WTC11 (cell line): Measurements from ENCODE around the gene SNX18. TPM values are rescaled to one million over a fixed set of nuclear protein-coding genes. Genes with fewer than 3 reads are reported as not detected.

Source experiments
- ATAC-seq: fragments of 200-7000 bp; cut with Tn5 transposase; 2 replicates; pipeline ENCODE4 v1.10.0; 2021; ENCODE audit warnings: mild to moderate bottlenecking, moderate library complexity
- CTCF ChIA-PET: fragments of 300-600 bp; sonication (Branson Sonifier 250); formaldehyde crosslinking; loops from one replicate; lab custom pipeline; 2021; ENCODE audit warnings: antibody characterized with exemption; lab: Charles Lee
- POLR2A ChIA-PET: fragments of 350-600 bp; sonication (Branson Sonifier 250); formaldehyde crosslinking; loops from one replicate; lab custom pipeline; 2021; ENCODE audit warnings: antibody characterized with exemption; lab: Charles Lee
- DNase-seq: peaks from one replicate; pipeline ENCODE4 v3.0.0; 2021; ENCODE audit warnings: low spot score
- H3K27ac Mint-ChIP-seq: 2 replicates; pipeline ENCODE4 v1.8.0; 2021; ENCODE audit warnings: mixed read lengths
- H3K27me3 Mint-ChIP-seq: 2 replicates; pipeline ENCODE4 v1.8.0; 2021; ENCODE audit warnings: low read depth, mild to moderate bottlenecking, moderate library complexity, mixed read lengths
- H3K36me3 Mint-ChIP-seq: 2 replicates; pipeline ENCODE4 v1.8.0; 2021; ENCODE audit warnings: mixed read lengths
- H3K4me1 Mint-ChIP-seq: 2 replicates; pipeline ENCODE4 v1.8.0; 2022; ENCODE audit warnings: mixed read lengths
- H3K4me3 Mint-ChIP-seq: 2 replicates; pipeline ENCODE4 v1.8.0; 2021; ENCODE audit warnings: mild to moderate bottlenecking, moderate library complexity, mixed read lengths
- H3K9me3 Mint-ChIP-seq: 2 replicates; pipeline ENCODE4 v1.8.0; 2021; ENCODE audit warnings: mixed read lengths
- EMX1 ChIP-seq: fragments of 250-450 bp; sonication (Bioruptor Pico); IDR thresholded peaks from 2 replicates; pipeline ENCODE4 v1.8.0; 2021; ENCODE audit warnings: mild to moderate bottlenecking
- ETV6 ChIP-seq: sonication (generic); formaldehyde crosslinking; IDR thresholded peaks from 2 replicates; pipeline ENCODE4 v1.8.1; 2022; ENCODE audit warnings: mild to moderate bottlenecking, missing genetic modification reagents
- FOXP1 ChIP-seq: sonication (generic); formaldehyde crosslinking; IDR thresholded peaks from 2 replicates; pipeline ENCODE4 v1.8.0; 2022; ENCODE audit warnings: missing genetic modification reagents, mild to moderate bottlenecking, moderate library complexity, borderline replicate concordance
- IRF2 ChIP-seq: sonication (generic); formaldehyde crosslinking; IDR thresholded peaks from 2 replicates; pipeline ENCODE4 v1.8.0; 2022; ENCODE audit warnings: low read depth, missing genetic modification reagents, borderline replicate concordance
- JAZF1 ChIP-seq: fragments of 250-450 bp; sonication (Bioruptor Pico); IDR thresholded peaks from 2 replicates; pipeline ENCODE4 v1.9.0; 2021; ENCODE audit warnings: moderate library complexity, mild to moderate bottlenecking, inconsistent platforms
- JUN ChIP-seq: sonication (generic); formaldehyde crosslinking; IDR thresholded peaks from 2 replicates; pipeline ENCODE4 v1.8.0; 2023; ENCODE audit warnings: mild to moderate bottlenecking, missing genetic modification reagents
- KAT7 ChIP-seq: sonication (generic); formaldehyde crosslinking; IDR thresholded peaks from 2 replicates; pipeline ENCODE4 v1.8.1; 2023; ENCODE audit warnings: missing genetic modification reagents, mild to moderate bottlenecking, borderline replicate concordance
- MXD4 ChIP-seq: fragments of 250-450 bp; sonication (Bioruptor Pico); IDR thresholded peaks from 2 replicates; pipeline ENCODE4 v1.8.0; 2021; ENCODE audit warnings: mild to moderate bottlenecking, moderate library complexity, borderline replicate concordance
- NR2C2 ChIP-seq: sonication (generic); formaldehyde crosslinking; IDR thresholded peaks from 2 replicates; pipeline ENCODE4 v1.8.0; 2022; ENCODE audit warnings: mild to moderate bottlenecking, missing genetic modification reagents
- PRRX2 ChIP-seq: fragments of 250-450 bp; sonication (Bioruptor Pico); IDR thresholded peaks from 2 replicates; pipeline ENCODE4 v1.8.0; 2021; ENCODE audit warnings: mild to moderate bottlenecking
- RORB ChIP-seq: fragments of 250-450 bp; sonication (Bioruptor Pico); IDR thresholded peaks from 2 replicates; pipeline ENCODE4 v1.9.0; 2021; ENCODE audit warnings: mild to moderate bottlenecking
- SMAD3 ChIP-seq: sonication (generic); formaldehyde crosslinking; IDR thresholded peaks from 2 replicates; pipeline ENCODE4 v1.8.0; 2022; ENCODE audit warnings: missing genetic modification reagents, mild to moderate bottlenecking, borderline replicate concordance
- SOX15 ChIP-seq: fragments of 250-450 bp; sonication (Bioruptor Pico); IDR thresholded peaks from 2 replicates; pipeline ENCODE4 v1.9.0; 2021; ENCODE audit warnings: mild to moderate bottlenecking
- ZNF396 ChIP-seq: fragments of 250-450 bp; sonication (Bioruptor Pico); IDR thresholded peaks from 2 replicates; pipeline ENCODE4 v1.8.0; 2021; ENCODE audit warnings: mild to moderate bottlenecking, moderate library complexity, borderline replicate concordance
- ZNF423 ChIP-seq: fragments of 250-450 bp; sonication (Bioruptor Pico); IDR thresholded peaks from 2 replicates; pipeline ENCODE4 v2.1.2; 2022; ENCODE audit warnings: mild to moderate bottlenecking, moderate library complexity
- total RNA-seq: library from RNA; stranded (reverse); gene quantifications from 3 replicates; pipeline ENCODE4 v1.2.3, GENCODE V29; 2021
- TF ChIP-seq, protein P1 (sequence below): fragments of 200-600 bp; IDR thresholded peaks from 2 replicates; pipeline ENCODE4 v1.8.0; 2022; ENCODE audit warnings: antibody characterized with exemption
- TF ChIP-seq, protein P2 (sequence below): sonication (generic); formaldehyde crosslinking; IDR thresholded peaks from 2 replicates; pipeline ENCODE4 v1.8.0; 2022; ENCODE audit warnings: mild to moderate bottlenecking, missing genetic modification reagents
- TF ChIP-seq, protein P3 (sequence below): sonication (generic); formaldehyde crosslinking; IDR thresholded peaks from 2 replicates; pipeline ENCODE4 v1.8.1; 2023; ENCODE audit warnings: mild to moderate bottlenecking, missing genetic modification reagents
- TF ChIP-seq, protein P4 (sequence below): sonication (generic); formaldehyde crosslinking; IDR thresholded peaks from 2 replicates; pipeline ENCODE4 v1.8.0; 2023; ENCODE audit warnings: missing genetic modification reagents
- TF ChIP-seq, protein P5 (sequence below): sonication (generic); formaldehyde crosslinking; IDR thresholded peaks from 2 replicates; pipeline ENCODE4 v1.8.1; 2023; ENCODE audit warnings: mild to moderate bottlenecking, missing genetic modification reagents, borderline replicate concordance
- TF ChIP-seq, protein P6 (sequence below): sonication (generic); formaldehyde crosslinking; IDR thresholded peaks from 2 replicates; pipeline ENCODE4 v1.8.1; 2023; ENCODE audit warnings: mild to moderate bottlenecking, missing genetic modification reagents, moderate library complexity
- TF ChIP-seq, protein P7 (sequence below): fragments of 250-450 bp; sonication (Bioruptor Pico); conservative IDR thresholded peaks from 2 replicates; pipeline ENCODE4 v1.9.0; 2021; ENCODE audit warnings: mild to moderate bottlenecking

Gene SNX18
- total RNA-seq, 1 experiment from 2014 or later, result 24.6 TPM

DNA sequence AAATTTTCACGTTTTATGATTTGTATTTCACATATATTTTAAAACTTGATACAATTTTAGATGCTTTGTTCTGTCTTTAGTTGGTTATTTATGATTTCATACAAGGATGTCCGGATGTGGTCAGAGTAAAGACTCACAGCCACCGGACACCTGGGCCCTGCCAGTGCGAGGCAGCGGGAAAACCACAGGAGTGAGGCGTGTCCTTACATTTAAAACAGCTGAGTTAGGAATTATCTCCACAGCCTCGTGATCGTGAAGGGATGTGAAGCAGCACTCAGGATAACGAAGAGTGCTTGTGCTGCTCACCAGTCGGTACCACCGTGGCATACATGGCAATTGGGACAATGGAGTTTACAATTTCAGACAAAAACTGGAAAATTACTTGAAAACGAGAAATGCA lies 14.0 kb downstream of the SNX18 start:
- H3K4me3 Mint-ChIP-seq, result no peak overlapping the region

DNA sequence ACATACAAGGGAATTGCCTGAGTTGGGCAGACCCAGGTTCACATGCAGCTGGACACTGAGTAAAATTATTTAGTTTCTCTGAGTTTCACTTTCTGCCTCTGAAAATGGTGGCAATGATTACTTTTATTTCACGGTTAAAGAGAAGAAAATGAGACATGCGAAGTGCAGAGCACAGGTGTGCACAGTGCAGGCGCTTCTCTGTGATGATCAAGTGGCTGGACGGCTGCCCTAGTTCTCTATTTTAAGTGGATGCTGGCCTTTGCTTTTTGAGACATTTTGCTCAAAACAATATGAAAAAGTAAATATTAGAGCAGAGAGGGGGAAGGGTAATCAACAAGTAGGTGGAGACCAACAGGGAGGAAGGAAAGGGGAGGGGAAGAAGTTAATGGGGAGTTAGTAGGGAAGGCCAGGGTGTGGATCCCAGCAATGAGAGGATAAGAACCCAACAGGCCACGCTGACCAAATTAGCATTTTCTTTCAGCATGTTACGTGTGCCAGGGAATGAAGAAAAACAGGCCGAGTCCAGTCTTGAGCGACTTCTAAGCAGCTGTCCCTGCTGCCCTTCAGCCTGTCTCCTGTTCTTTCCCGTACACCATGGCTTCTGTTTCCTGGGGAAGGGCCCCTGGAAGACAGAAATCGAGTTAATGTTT lies 16.1 kb downstream of the SNX18 start:
- ChIA-PET POLR2A (no interaction called here), CTCF (interaction anchor here (0.7 to 1.3 kb wide), 2 partner anchors 16 to 17 kb away, joined by 3 read pairs; partner anchors contain the start of gene SNX18)
- H3K27me3 Mint-ChIP-seq, result no peaks in the 10 kb centered on the region
- ATAC-seq (peak; percentile 79), DNase-seq (no peak)
- H3K27ac Mint-ChIP-seq, result peak overlapping the region; percentile 94
- peaks cover 6% of the 10 kb centered on the region for H3K9me3 Mint-ChIP-seq
- H3K36me3 Mint-ChIP-seq, result peaks cover 8% of the 10 kb centered on the region; the same call in 1 of the 2 replicates
- no peak overlapping the region for H3K4me3 Mint-ChIP-seq
- peaks cover 24% of the 10 kb centered on the region for H3K4me1 Mint-ChIP-seq
- TF ChIP-seq JAZF1 (CRISPR knock-in tag), result no peak
- no peak for TF ChIP-seq NR2C2
- TF ChIP-seq, protein P1, sequence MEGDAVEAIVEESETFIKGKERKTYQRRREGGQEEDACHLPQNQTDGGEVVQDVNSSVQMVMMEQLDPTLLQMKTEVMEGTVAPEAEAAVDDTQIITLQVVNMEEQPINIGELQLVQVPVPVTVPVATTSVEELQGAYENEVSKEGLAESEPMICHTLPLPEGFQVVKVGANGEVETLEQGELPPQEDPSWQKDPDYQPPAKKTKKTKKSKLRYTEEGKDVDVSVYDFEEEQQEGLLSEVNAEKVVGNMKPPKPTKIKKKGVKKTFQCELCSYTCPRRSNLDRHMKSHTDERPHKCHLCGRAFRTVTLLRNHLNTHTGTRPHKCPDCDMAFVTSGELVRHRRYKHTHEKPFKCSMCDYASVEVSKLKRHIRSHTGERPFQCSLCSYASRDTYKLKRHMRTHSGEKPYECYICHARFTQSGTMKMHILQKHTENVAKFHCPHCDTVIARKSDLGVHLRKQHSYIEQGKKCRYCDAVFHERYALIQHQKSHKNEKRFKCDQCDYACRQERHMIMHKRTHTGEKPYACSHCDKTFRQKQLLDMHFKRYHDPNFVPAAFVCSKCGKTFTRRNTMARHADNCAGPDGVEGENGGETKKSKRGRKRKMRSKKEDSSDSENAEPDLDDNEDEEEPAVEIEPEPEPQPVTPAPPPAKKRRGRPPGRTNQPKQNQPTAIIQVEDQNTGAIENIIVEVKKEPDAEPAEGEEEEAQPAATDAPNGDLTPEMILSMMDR, result no peak
- no peak for TF ChIP-seq MXD4 (CRISPR knock-in tag)
- TF ChIP-seq ETV6, result no peak
- no peak for TF ChIP-seq SOX15 (CRISPR knock-in tag)
- no peak for TF ChIP-seq ZNF423 (CRISPR knock-in tag)
- TF ChIP-seq FOXP1 (CRISPR knock-in tag), result no peak
- TF ChIP-seq, protein P2, sequence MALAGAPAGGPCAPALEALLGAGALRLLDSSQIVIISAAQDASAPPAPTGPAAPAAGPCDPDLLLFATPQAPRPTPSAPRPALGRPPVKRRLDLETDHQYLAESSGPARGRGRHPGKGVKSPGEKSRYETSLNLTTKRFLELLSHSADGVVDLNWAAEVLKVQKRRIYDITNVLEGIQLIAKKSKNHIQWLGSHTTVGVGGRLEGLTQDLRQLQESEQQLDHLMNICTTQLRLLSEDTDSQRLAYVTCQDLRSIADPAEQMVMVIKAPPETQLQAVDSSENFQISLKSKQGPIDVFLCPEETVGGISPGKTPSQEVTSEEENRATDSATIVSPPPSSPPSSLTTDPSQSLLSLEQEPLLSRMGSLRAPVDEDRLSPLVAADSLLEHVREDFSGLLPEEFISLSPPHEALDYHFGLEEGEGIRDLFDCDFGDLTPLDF (CRISPR knock-in tag), result no peak
- TF ChIP-seq ZNF396, result no peak

More for the DNA sequence above, 14.0 kb downstream of the SNX18 start:
- Mint-ChIP-seq H3K4me1 (peaks cover 24% of the 10 kb centered on the region), H3K27me3 (no peaks in the 10 kb centered on the region), H3K27ac (no peak overlapping the region), H3K36me3 (peaks cover 3% of the 10 kb centered on the region; the same call in 1 of the 2 replicates), H3K9me3 (peaks cover 3% of the 10 kb centered on the region; the same call in 1 of the 2 replicates)
- no peak for ATAC-seq
- POLR2A ChIA-PET, result no interaction called here
- CTCF ChIA-PET, result no interaction called here
- no peak for DNase-seq
- no peak for TF ChIP-seq JUN (CRISPR knock-in tag)
- TF ChIP-seq, protein P3, sequence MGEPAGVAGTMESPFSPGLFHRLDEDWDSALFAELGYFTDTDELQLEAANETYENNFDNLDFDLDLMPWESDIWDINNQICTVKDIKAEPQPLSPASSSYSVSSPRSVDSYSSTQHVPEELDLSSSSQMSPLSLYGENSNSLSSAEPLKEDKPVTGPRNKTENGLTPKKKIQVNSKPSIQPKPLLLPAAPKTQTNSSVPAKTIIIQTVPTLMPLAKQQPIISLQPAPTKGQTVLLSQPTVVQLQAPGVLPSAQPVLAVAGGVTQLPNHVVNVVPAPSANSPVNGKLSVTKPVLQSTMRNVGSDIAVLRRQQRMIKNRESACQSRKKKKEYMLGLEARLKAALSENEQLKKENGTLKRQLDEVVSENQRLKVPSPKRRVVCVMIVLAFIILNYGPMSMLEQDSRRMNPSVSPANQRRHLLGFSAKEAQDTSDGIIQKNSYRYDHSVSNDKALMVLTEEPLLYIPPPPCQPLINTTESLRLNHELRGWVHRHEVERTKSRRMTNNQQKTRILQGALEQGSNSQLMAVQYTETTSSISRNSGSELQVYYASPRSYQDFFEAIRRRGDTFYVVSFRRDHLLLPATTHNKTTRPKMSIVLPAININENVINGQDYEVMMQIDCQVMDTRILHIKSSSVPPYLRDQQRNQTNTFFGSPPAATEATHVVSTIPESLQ (CRISPR knock-in tag), result no peak
- no peak for TF ChIP-seq EMX1
- TF ChIP-seq, protein P4, sequence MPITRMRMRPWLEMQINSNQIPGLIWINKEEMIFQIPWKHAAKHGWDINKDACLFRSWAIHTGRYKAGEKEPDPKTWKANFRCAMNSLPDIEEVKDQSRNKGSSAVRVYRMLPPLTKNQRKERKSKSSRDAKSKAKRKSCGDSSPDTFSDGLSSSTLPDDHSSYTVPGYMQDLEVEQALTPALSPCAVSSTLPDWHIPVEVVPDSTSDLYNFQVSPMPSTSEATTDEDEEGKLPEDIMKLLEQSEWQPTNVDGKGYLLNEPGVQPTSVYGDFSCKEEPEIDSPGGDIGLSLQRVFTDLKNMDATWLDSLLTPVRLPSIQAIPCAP (CRISPR knock-in tag), result no peak
- TF ChIP-seq, protein P5, sequence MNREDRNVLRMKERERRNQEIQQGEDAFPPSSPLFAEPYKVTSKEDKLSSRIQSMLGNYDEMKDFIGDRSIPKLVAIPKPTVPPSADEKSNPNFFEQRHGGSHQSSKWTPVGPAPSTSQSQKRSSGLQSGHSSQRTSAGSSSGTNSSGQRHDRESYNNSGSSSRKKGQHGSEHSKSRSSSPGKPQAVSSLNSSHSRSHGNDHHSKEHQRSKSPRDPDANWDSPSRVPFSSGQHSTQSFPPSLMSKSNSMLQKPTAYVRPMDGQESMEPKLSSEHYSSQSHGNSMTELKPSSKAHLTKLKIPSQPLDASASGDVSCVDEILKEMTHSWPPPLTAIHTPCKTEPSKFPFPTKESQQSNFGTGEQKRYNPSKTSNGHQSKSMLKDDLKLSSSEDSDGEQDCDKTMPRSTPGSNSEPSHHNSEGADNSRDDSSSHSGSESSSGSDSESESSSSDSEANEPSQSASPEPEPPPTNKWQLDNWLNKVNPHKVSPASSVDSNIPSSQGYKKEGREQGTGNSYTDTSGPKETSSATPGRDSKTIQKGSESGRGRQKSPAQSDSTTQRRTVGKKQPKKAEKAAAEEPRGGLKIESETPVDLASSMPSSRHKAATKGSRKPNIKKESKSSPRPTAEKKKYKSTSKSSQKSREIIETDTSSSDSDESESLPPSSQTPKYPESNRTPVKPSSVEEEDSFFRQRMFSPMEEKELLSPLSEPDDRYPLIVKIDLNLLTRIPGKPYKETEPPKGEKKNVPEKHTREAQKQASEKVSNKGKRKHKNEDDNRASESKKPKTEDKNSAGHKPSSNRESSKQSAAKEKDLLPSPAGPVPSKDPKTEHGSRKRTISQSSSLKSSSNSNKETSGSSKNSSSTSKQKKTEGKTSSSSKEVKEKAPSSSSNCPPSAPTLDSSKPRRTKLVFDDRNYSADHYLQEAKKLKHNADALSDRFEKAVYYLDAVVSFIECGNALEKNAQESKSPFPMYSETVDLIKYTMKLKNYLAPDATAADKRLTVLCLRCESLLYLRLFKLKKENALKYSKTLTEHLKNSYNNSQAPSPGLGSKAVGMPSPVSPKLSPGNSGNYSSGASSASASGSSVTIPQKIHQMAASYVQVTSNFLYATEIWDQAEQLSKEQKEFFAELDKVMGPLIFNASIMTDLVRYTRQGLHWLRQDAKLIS (CRISPR knock-in tag), result no peak
- TF ChIP-seq, protein P6, sequence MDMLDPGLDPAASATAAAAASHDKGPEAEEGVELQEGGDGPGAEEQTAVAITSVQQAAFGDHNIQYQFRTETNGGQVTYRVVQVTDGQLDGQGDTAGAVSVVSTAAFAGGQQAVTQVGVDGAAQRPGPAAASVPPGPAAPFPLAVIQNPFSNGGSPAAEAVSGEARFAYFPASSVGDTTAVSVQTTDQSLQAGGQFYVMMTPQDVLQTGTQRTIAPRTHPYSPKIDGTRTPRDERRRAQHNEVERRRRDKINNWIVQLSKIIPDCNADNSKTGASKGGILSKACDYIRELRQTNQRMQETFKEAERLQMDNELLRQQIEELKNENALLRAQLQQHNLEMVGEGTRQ (CRISPR knock-in tag), result no peak
- TF ChIP-seq IRF2 (CRISPR knock-in tag), result no peak
- TF ChIP-seq KAT7, result no peak
- no peak for TF ChIP-seq SMAD3 (CRISPR knock-in tag)
- TF ChIP-seq, protein P7, sequence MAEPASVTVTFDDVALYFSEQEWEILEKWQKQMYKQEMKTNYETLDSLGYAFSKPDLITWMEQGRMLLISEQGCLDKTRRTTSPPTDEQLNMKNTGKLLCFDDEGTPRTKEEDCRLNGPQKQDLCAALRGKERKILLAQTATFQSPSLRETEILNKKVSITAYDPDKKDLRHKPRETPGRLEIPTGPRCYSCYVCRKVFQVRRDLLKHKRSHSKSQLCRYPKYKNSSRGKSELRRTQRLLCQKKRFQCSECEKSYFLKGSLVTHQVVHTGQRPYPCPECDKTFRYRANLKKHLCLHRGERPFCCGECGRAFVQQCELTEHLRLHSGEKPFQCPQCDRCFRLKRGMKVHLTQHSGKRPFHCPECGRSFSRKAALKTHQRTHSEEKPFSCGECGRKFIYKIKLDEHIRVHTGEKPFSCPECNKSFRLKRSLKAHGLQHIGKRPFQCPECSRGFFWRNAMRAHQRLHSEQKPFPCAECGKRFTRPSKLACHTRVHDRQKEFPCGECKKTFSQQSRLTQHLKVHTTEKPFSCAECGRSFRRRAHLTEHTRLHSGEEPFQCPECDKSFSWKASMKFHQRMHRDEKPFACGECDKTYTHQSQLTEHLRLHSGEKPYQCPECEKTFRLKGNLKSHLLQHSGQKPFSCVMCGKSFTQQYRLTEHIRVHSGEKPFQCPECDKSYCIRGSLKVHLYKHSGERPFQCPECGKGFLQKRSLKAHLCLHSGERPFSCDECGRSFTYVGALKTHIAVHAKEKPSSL (CRISPR knock-in tag), result no peak
- TF ChIP-seq MXD4 (CRISPR knock-in tag), result no peak
- no peak for TF ChIP-seq RORB (CRISPR knock-in tag)
- TF ChIP-seq PRRX2 (CRISPR knock-in tag), result no peak
